CD8-positive, alpha-beta memory T cell (primary cell): Measurements from ENCODE around the gene ATP23. TPM values are rescaled to one million over a fixed set of nuclear protein-coding genes. Genes with fewer than 3 reads are reported as not detected.
A peak's percentile ranks its signal among the peaks of the same experiment; 100 is the strongest.

Experiments
- CTCF ChIA-PET: fragments of 350-600 bp; sonication (Branson Sonifier 250); formaldehyde crosslinking; loops from one replicate; lab custom pipeline; 2021; ENCODE audit warnings: antibody characterized with exemption; lab: Charles Lee
- POLR2A ChIA-PET: fragments of 350-600 bp; sonication (Branson Sonifier 250); formaldehyde crosslinking; loops from one replicate; lab custom pipeline; 2021; ENCODE audit warnings: antibody characterized with exemption; lab: Charles Lee
- DNase-seq, 5 donors: peaks; one replicate each; pipeline versions ENCODE4 v3.0.0 to v3.0.0-alpha.2; 2020 to 2022; ENCODE audit warnings: mixed read lengths in 1 of 5
- H3K27ac ChIP-seq: one replicate; pipeline ENCODE4 v1.7.0; 2013; ENCODE audit warnings: low read depth, mild to moderate bottlenecking, low read length, moderate library complexity
- H3K27me3 ChIP-seq: 2 replicates; pipeline ENCODE4 v1.7.0; 2013; ENCODE audit warnings: low read length, mild to moderate bottlenecking; ENCODE audit not compliant: insufficient read depth, poor library complexity, severe bottlenecking
- H3K36me3 ChIP-seq: 2 replicates; pipeline ENCODE4 v1.7.0; 2013; ENCODE audit warnings: mild to moderate bottlenecking, low read length, moderate library complexity; ENCODE audit not compliant: insufficient read depth
- H3K4me1 ChIP-seq: 2 replicates; pipeline ENCODE4 v1.7.0; 2013; ENCODE audit warnings: mild to moderate bottlenecking, low read length, moderate library complexity; ENCODE audit not compliant: insufficient read depth
- H3K4me3 ChIP-seq: 2 replicates; pipeline ENCODE4 v1.7.0; 2013; ENCODE audit warnings: mild to moderate bottlenecking, low read length
- H3K9me3 ChIP-seq: 2 replicates; pipeline ENCODE4 v1.7.0; 2013; ENCODE audit warnings: mild to moderate bottlenecking, low read length
- H3K27ac Mint-ChIP-seq, 8 donors: one replicate each; pipeline ENCODE4 v1.8.0; 2020 to 2021; ENCODE audit warnings: mixed read lengths in 8 of 8, mild to moderate bottlenecking in 6 of 8, inconsistent platforms in 3 of 8, moderate library complexity in 3 of 8
- H3K27me3 Mint-ChIP-seq, 2 donors: one replicate each; pipeline ENCODE4 v1.8.0; 2020 to 2021; ENCODE audit warnings: mixed read lengths in 2 of 2, mild to moderate bottlenecking in 1 of 2, moderate library complexity in 1 of 2
- H3K36me3 Mint-ChIP-seq, 3 donors: one replicate each; pipeline ENCODE4 v1.8.0; 2020 to 2021; ENCODE audit warnings: mixed read lengths in 3 of 3, inconsistent platforms in 1 of 3, mild to moderate bottlenecking in 1 of 3
- H3K4me1 Mint-ChIP-seq, 3 donors: one replicate each; pipeline ENCODE4 v1.8.0; 2020 to 2021; ENCODE audit warnings: mixed read lengths in 3 of 3, inconsistent platforms in 1 of 3, mild to moderate bottlenecking in 1 of 3
- H3K4me3 Mint-ChIP-seq, 7 donors: one replicate each; pipeline ENCODE4 v1.8.0; 2020 to 2021; ENCODE audit warnings: mixed read lengths in 7 of 7, mild to moderate bottlenecking in 6 of 7, moderate library complexity in 4 of 7, inconsistent platforms in 2 of 7
- H3K9me3 Mint-ChIP-seq, 5 donors: one replicate each; pipeline ENCODE4 v1.8.0; 2020 to 2022; ENCODE audit warnings: mixed read lengths in 5 of 5, mild to moderate bottlenecking in 3 of 5, moderate library complexity in 2 of 5, inconsistent platforms in 1 of 5
- polyA plus RNA-seq: library from polyadenylated mRNA; unstranded; fragments of 300-500 nt; fragmentation: Illumina TruSeq; gene quantifications from one replicate; pipeline ENCODE4 v1.2.3, GENCODE V29; 2021
- total RNA-seq, 2 experiments: library from RNA; stranded (reverse); gene quantifications; one replicate each; pipeline ENCODE4 v1.2.3, GENCODE V29; 2021

Gene ATP23
- total and polyA plus RNA-seq, 3 experiments from 2014 or later, result 10.1 to 22.0 (median 11.8) TPM

GRCh38 chr12:57918147-57918546 lies 23.2 kb upstream of the ATP23 start:
- no peaks in the 10 kb centered on the region for H3K27me3 ChIP-seq
- ChIA-PET POLR2A (no interaction called here), CTCF (no interaction called here)
- no peaks in the 10 kb centered on the region for H3K36me3 Mint-ChIP-seq
- H3K4me1 ChIP-seq, result no peaks in the 10 kb centered on the region
- no peaks in the 10 kb centered on the region for H3K36me3 ChIP-seq
- no peaks in the 10 kb centered on the region for H3K4me1 Mint-ChIP-seq
- no peaks in the 10 kb centered on the region for H3K9me3 Mint-ChIP-seq
- H3K9me3 ChIP-seq, result no peaks in the 10 kb centered on the region
- peaks cover 0 to 4% of the 10 kb centered on the region in 2 donors for H3K27me3 Mint-ChIP-seq
- no peak overlapping the region for H3K27ac ChIP-seq
- DNase-seq, result no peak
- no peak overlapping the region for H3K4me3 ChIP-seq
- H3K27ac Mint-ChIP-seq, result peak overlapping the region in 1 of 8 donors; percentile 29
- no peak overlapping the region for H3K4me3 Mint-ChIP-seq

DNA sequence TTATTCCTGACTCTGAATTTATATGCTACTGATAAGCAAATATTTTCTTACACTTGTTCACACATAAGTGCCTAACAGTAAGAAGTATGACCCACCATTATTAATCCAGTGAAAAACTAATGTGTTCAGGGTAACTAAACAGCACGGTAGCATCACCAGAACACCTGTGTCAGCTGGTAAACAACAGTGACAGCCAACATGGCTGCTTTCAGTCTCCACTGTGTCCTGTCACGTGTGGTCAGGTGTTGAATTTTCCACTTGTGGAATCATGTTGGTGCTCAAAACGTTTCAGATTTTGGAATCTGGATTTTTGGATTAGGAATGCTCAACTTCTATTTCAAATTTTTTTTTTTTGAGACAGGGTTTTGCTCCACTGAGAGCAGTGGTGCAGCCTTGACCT lies 14.3 kb upstream of the ATP23 start:
- no peak for DNase-seq
- Histone ChIP-seq H3K27ac (no peak overlapping the region), H3K36me3 (no peaks in the 10 kb centered on the region), H3K4me3 (no peak overlapping the region), H3K27me3 (no peaks in the 10 kb centered on the region), H3K4me1 (no peaks in the 10 kb centered on the region), H3K9me3 (no peaks in the 10 kb centered on the region)
- ChIA-PET POLR2A (no interaction called here), CTCF (interaction anchor here (0.8 kb wide), 1 partner anchor 20 kb away, joined by 3 read pairs; no protein-coding TSS in a partner anchor)
- H3K27ac Mint-ChIP-seq, result no peak overlapping the region
- peaks cover 0 to 2% (median 0%) of the 10 kb centered on the region in 3 donors for H3K36me3 Mint-ChIP-seq
- H3K4me1 Mint-ChIP-seq, result no peaks in the 10 kb centered on the region
- no peak overlapping the region for H3K4me3 Mint-ChIP-seq
- H3K27me3 Mint-ChIP-seq, result no peaks in the 10 kb centered on the region
- H3K9me3 Mint-ChIP-seq, result no peaks in the 10 kb centered on the region

GRCh38 chr12:57929092-57929830 lies 12.1 kb upstream of the ATP23 start:
- no peaks in the 10 kb centered on the region for H3K27me3 Mint-ChIP-seq
- CTCF ChIA-PET, result interaction anchor here (0.7 kb wide), 1 partner anchor 135 kb away, joined by 3 read pairs; no protein-coding TSS in a partner anchor

GRCh38 chr12:57934819-57935218 lies 6.5 kb upstream of the ATP23 start:
- peak overlapping the region in 5 of 7 donors; percentile 10 to 44 (median 26) for H3K4me3 Mint-ChIP-seq
- no peaks in the 10 kb centered on the region for H3K9me3 Mint-ChIP-seq
- ChIA-PET POLR2A (no interaction called here), CTCF (interaction anchor here (1.2 kb wide), 1 partner anchor 29 kb away, joined by 3 read pairs; no protein-coding TSS in a partner anchor)
- Histone ChIP-seq H3K27ac (peak overlapping the region; percentile 99), H3K4me3 (no peak overlapping the region), H3K9me3 (no peaks in the 10 kb centered on the region), H3K4me1 (peaks cover 15% of the 10 kb centered on the region), H3K27me3 (no peaks in the 10 kb centered on the region), H3K36me3 (no peaks in the 10 kb centered on the region)
- DNase-seq, result no peak
- H3K27ac Mint-ChIP-seq, result peak overlapping the region; percentile 10 to 100 (median 98)
- peaks cover 0 to 6% of the 10 kb centered on the region in 2 donors for H3K27me3 Mint-ChIP-seq
- H3K4me1 Mint-ChIP-seq, result peaks cover 16 to 25% (median 16%) of the 10 kb centered on the region in 3 donors
- peaks cover 0 to 6% (median 2%) of the 10 kb centered on the region in 3 donors for H3K36me3 Mint-ChIP-seq

More at GRCh38 chr12:57929092-57929830, 12.1 kb upstream of the ATP23 start:
- Mint-ChIP-seq H3K4me1 (no peaks in the 10 kb centered on the region), H3K27ac (no peak overlapping the region), H3K36me3 (peaks cover 0 to 2% (median 0%) of the 10 kb centered on the region in 3 donors), H3K4me3 (no peak overlapping the region), H3K9me3 (no peaks in the 10 kb centered on the region)
- no peaks in the 10 kb centered on the region for H3K27me3 ChIP-seq
- H3K36me3 ChIP-seq, result no peaks in the 10 kb centered on the region
- POLR2A ChIA-PET, result no interaction called here
- H3K27ac ChIP-seq, result no peak overlapping the region
- H3K9me3 ChIP-seq, result no peaks in the 10 kb centered on the region
- H3K4me1 ChIP-seq, result no peaks in the 10 kb centered on the region
- DNase-seq, result no peak
- H3K4me3 ChIP-seq, result no peak overlapping the region

DNA sequence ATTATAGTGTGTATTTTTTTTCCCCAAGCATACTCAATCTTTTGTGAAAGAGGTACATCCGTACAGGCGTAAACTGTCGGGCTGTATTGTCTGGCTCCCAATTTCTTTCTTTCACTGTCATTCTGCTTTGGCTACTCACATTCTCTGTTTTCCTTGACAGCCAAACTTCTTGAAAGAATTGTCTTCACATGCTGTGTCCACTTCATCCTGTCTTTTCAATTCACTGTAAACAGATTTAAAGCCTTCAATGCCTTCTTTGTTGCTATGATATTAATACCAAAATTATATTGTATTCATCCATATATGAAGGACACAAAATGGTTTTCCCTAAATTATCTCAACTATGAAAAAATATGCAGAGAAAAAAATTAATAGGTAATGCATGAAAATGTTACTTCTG lies 6.0 kb upstream of the ATP23 start:
- H3K4me1 Mint-ChIP-seq, result peaks cover 18 to 30% (median 18%) of the 10 kb centered on the region in 3 donors
- H3K4me1 ChIP-seq, result peaks cover 20% of the 10 kb centered on the region

GRCh38 chr12:57935839-57936512 lies 5.4 kb upstream of the ATP23 start:
- POLR2A ChIA-PET, result no interaction called here
- H3K4me3 ChIP-seq, result peak overlapping the region; percentile 71

More for the DNA sequence above, 6.0 kb upstream of the ATP23 start:
- H3K4me3 ChIP-seq, result peak overlapping the region; percentile 71
- no peak for DNase-seq
- H3K27ac ChIP-seq, result peak overlapping the region; percentile 99
- ChIA-PET CTCF (no interaction called here), POLR2A (no interaction called here)
- H3K27me3 Mint-ChIP-seq, result peaks cover 0 to 6% of the 10 kb centered on the region in 2 donors
- H3K9me3 Mint-ChIP-seq, result no peaks in the 10 kb centered on the region
- peak overlapping the region; percentile 91 to 99 (median 96) for H3K4me3 Mint-ChIP-seq
- H3K27ac Mint-ChIP-seq, result peak overlapping the region; percentile 97 to 100 (median 99)
- H3K36me3 ChIP-seq, result no peaks in the 10 kb centered on the region
- H3K27me3 ChIP-seq, result no peaks in the 10 kb centered on the region
- peaks cover 0 to 6% (median 2%) of the 10 kb centered on the region in 3 donors for H3K36me3 Mint-ChIP-seq
- no peaks in the 10 kb centered on the region for H3K9me3 ChIP-seq

GRCh38 chr12:57936513-57936883 lies 4.9 kb upstream of the ATP23 start:
- Histone ChIP-seq H3K4me3 (no peak overlapping the region), H3K27ac (peak overlapping the region; percentile 99), H3K4me1 (peaks cover 28% of the 10 kb centered on the region), H3K27me3 (no peaks in the 10 kb centered on the region), H3K9me3 (no peaks in the 10 kb centered on the region), H3K36me3 (no peaks in the 10 kb centered on the region)
- H3K4me3 Mint-ChIP-seq, result peak overlapping the region; percentile 25 to 95 (median 41)
- H3K27ac Mint-ChIP-seq, result peak overlapping the region in 7 of 8 donors; percentile 85 to 100 (median 99)
- no peaks in the 10 kb centered on the region for H3K9me3 Mint-ChIP-seq
- peaks cover 27 to 39% (median 27%) of the 10 kb centered on the region in 3 donors for H3K4me1 Mint-ChIP-seq
- peaks cover 0 to 8% (median under 1%) of the 10 kb centered on the region in 3 donors for H3K36me3 Mint-ChIP-seq
- ChIA-PET CTCF (no interaction called here), POLR2A (no interaction called here)
- H3K27me3 Mint-ChIP-seq, result peaks cover 0 to 6% of the 10 kb centered on the region in 2 donors
- DNase-seq, result no peak

More at GRCh38 chr12:57935839-57936512, 5.4 kb upstream of the ATP23 start:
- Mint-ChIP-seq H3K27me3 (peaks cover 0 to 6% of the 10 kb centered on the region in 2 donors), H3K36me3 (peaks cover 0 to 6% (median 2%) of the 10 kb centered on the region in 3 donors), H3K4me3 (peak overlapping the region; percentile 91 to 99 (median 96)), H3K27ac (peak overlapping the region; percentile 97 to 100 (median 99)), H3K4me1 (peaks cover 24 to 36% (median 24%) of the 10 kb centered on the region in 3 donors), H3K9me3 (no peaks in the 10 kb centered on the region)
- DNase-seq, result peak; percentile 84 to 97 (median 92)
- CTCF ChIA-PET, result no interaction called here
- peak overlapping the region; percentile 99 for H3K27ac ChIP-seq
- H3K36me3 ChIP-seq, result no peaks in the 10 kb centered on the region
- H3K9me3 ChIP-seq, result no peaks in the 10 kb centered on the region
- peaks cover 27% of the 10 kb centered on the region for H3K4me1 ChIP-seq
- H3K27me3 ChIP-seq, result no peaks in the 10 kb centered on the region
